Gastroesophageal sphincter (tissue), 4 donors: ENCODE measurements around the gene UBE2F. TPM values are rescaled to one million over a fixed set of nuclear protein-coding genes. Genes with fewer than 3 reads are reported as not detected.
"Not testable (repeated sequence)": the region's sequence is repeated elsewhere in the genome, so short reads cannot be mapped to it uniquely, and the experiment has no call there.

Experiments
- ATAC-seq: fragments of 150-250 bp; one replicate; pipeline ENCODE4 v1.9.1; 2016; ENCODE audit warnings: mild to moderate bottlenecking, moderate library complexity
- H3K27ac ChIP-seq, 4 donors: fragments of 200-600 bp; sonication (generic) in 3 of 4; 1 replicate in 3 of 4; 2 replicates in 1 of 4; pipeline ENCODE4 v1.5.1; 2016 to 2019
- H3K27me3 ChIP-seq: fragments of 200-600 bp; sonication (generic); one replicate; pipeline ENCODE4 v1.5.1; 2019
- H3K36me3 ChIP-seq, 2 donors: fragments of 200-600 bp; sonication (generic); one replicate each; pipeline ENCODE4 v1.5.1; 2019; ENCODE audit warnings: control low read depth in 1 of 2
- H3K4me1 ChIP-seq, 3 donors: fragments of 200-600 bp; sonication (generic); 1 replicate in 2 of 3; 2 replicates in 1 of 3; pipeline ENCODE4 v1.5.1; 2016 to 2019; ENCODE audit warnings: control low read depth in 2 of 3
- H3K4me3 ChIP-seq, 2 donors: fragments of 200-600 bp; sonication (generic); one replicate each; pipeline ENCODE4 v1.5.1; 2019; ENCODE audit warnings: mild to moderate bottlenecking in 1 of 2, moderate library complexity in 1 of 2
- H3K9me3 ChIP-seq, 3 donors: fragments of 200-600 bp; sonication (generic); one replicate each; pipeline ENCODE4 v1.5.1; 2017 to 2019; ENCODE audit warnings: control low read depth in 2 of 3
- CTCF ChIP-seq, 4 experiments: fragments of 200-600 bp in 2 of 4; fragments of 450-650 bp in 2 of 4; sonication (generic) in 1 of 4; IDR thresholded peaks; one replicate each; pipeline ENCODE4 v1.5.1; 2017 to 2019; ENCODE audit warnings: antibody characterized with exemption in 4 of 4, mild to moderate bottlenecking in 2 of 4, moderate library complexity in 2 of 4
- EP300 ChIP-seq: sonication (generic); formaldehyde crosslinking; IDR thresholded peaks from one replicate; pipeline ENCODE4 v1.6.1; 2017; ENCODE audit warnings: antibody characterized with exemption, mild to moderate bottlenecking
- POLR2A ChIP-seq, 2 donors: fragments of 450-650 bp; IDR thresholded peaks; one replicate each; pipeline ENCODE4 v1.6.1; 2017; ENCODE audit warnings: antibody characterized with exemption in 2 of 2, mild to moderate bottlenecking in 2 of 2, moderate library complexity in 1 of 2
- POLR2AphosphoS5 ChIP-seq: sonication (generic); formaldehyde crosslinking; IDR thresholded peaks from one replicate; pipeline ENCODE4 v1.6.1; 2017; ENCODE audit warnings: antibody characterized with exemption
- WGBS, 2 donors: methylation state at CpG; one replicate each; pipeline ENCODE4 v1.1.5; 2018; ENCODE audit warnings: low coverage in 1 of 2; 5-methylcytosine and 5-hydroxymethylcytosine counted together
- total RNA-seq, 4 donors: library from RNA; depleted of rRNA; stranded (reverse); fragments of >200 nt; gene quantifications; one replicate each; pipeline ENCODE4 v1.1.0, GENCODE V29; 2016

Gene UBE2F
- total RNA-seq, 4 donors from 2014 or later = 85.0 to 99.5 (median 96.3) TPM

GRCh38 chr2:237980751-237981150 is 13.9 kb downstream of the UBE2F start:
- ATAC-seq = no peak
- WGBS, 2 donors = 86% methylated on average over 4 of the region's 6 CpGs; no CpG with 5 or more reads in 1 of the 2 donors
- Histone ChIP-seq H3K27ac (no peak overlapping the region), H3K9me3 (no peaks in the 10 kb centered on the region), H3K4me1 (peaks cover 0 to 45% (median 15%) of the 10 kb centered on the region in 3 donors), H3K4me3 (no peak overlapping the region), H3K36me3 (peaks cover 0 to 22% of the 10 kb centered on the region in 2 donors), H3K27me3 (no peaks in the 10 kb centered on the region)
- TF ChIP-seq POLR2AphosphoS5 (no peak), CTCF (IDR thresholded peaks at IDR 0.05) (no peak), EP300 (no peak), POLR2A (IDR thresholded peaks at IDR 0.05) (no peak)

- H3K4me3 ChIP-seq, H3K27me3 ChIP-seq, H3K27ac ChIP-seq, H3K9me3 ChIP-seq, ATAC-seq: not testable (repeated sequence)
- H3K36me3 ChIP-seq = peaks cover 0 to 13% of the 10 kb centered on the region in 2 donors
- peaks cover 0 to 45% (median 15%) of the 10 kb centered on the region in 3 donors for H3K4me1 ChIP-seq
- WGBS, 2 donors = 100% methylated on average over 1 to 3 of the region's 5 CpGs
Observed at GRCh38 chr2:237981621-237982020, 14.8 kb downstream of the UBE2F start.

GRCh38 chr2:237982039-237982725 is 15.4 kb downstream of the UBE2F start:
- no peak for TF ChIP-seq CTCF (IDR thresholded peaks at IDR 0.05)
- no peak for TF ChIP-seq POLR2A (IDR thresholded peaks at IDR 0.05)
- no peak for TF ChIP-seq EP300
- TF ChIP-seq POLR2AphosphoS5 = no peak
- Histone ChIP-seq H3K27me3 (no peaks in the 10 kb centered on the region), H3K27ac (no peak overlapping the region), H3K4me3 (no peak overlapping the region), H3K4me1 (peaks cover 0 to 43% (median 15%) of the 10 kb centered on the region in 3 donors), H3K9me3 (no peaks in the 10 kb centered on the region), H3K36me3 (peaks cover 0 to 7% of the 10 kb centered on the region in 2 donors)
- 83 to 87% methylated on average over 6 to 8 of the region's 9 CpGs for WGBS, 2 donors
- no peak for ATAC-seq

GRCh38 chr2:237983922-237984321 is 17.1 kb downstream of the UBE2F start:
- ATAC-seq = no peak
- peaks cover 0 to 25% (median 5%) of the 10 kb centered on the region in 3 donors for H3K4me1 ChIP-seq
- no peak overlapping the region for H3K4me3 ChIP-seq
- H3K27ac ChIP-seq = no peak overlapping the region
- TF ChIP-seq POLR2A (IDR thresholded peaks at IDR 0.05) = no peak
- WGBS, 2 donors = 43 to 68% methylated on average over 1 to 2 of the region's 2 CpGs
- no peaks in the 10 kb centered on the region for H3K27me3 ChIP-seq
- no peaks in the 10 kb centered on the region for H3K9me3 ChIP-seq
- peaks cover 0 to 5% of the 10 kb centered on the region in 2 donors for H3K36me3 ChIP-seq

- no peak overlapping the region for H3K4me3 ChIP-seq
- no peaks in the 10 kb centered on the region for H3K9me3 ChIP-seq
- 83 to 90% methylated on average over 2 to 3 of the region's 3 CpGs for WGBS, 2 donors
- H3K27me3 ChIP-seq = no peaks in the 10 kb centered on the region
- H3K36me3 ChIP-seq = peaks cover 0 to 26% of the 10 kb centered on the region in 2 donors
- no peak for ATAC-seq
- TF ChIP-seq POLR2A (IDR thresholded peaks at IDR 0.05) (no peak), CTCF (IDR thresholded peaks at IDR 0.05) (no peak), EP300 (no peak), POLR2AphosphoS5 (no peak)
- no peak overlapping the region for H3K27ac ChIP-seq
- H3K4me1 ChIP-seq = peaks cover 0 to 9% (median 0%) of the 10 kb centered on the region in 3 donors
Observed at GRCh38 chr2:237987268-237987667, 20.5 kb downstream of the UBE2F start.

- TF ChIP-seq CTCF (IDR thresholded peaks at IDR 0.05) (no peak), POLR2A (IDR thresholded peaks at IDR 0.05) (no peak), POLR2AphosphoS5 (no peak), EP300 (no peak)
- Histone ChIP-seq H3K36me3 (peaks cover 0 to 51% of the 10 kb centered on the region in 2 donors), H3K4me3 (no peak overlapping the region), H3K27me3 (no peaks in the 10 kb centered on the region), H3K9me3 (no peaks in the 10 kb centered on the region), H3K4me1 (no peaks in the 10 kb centered on the region), H3K27ac (no peak overlapping the region)
- WGBS, 2 donors = no CpG with 5 or more reads among the region's 1 CpG
- ATAC-seq = no peak
Observed at GRCh38 chr2:237993701-237994100, 26.9 kb downstream of the UBE2F start.
